Measurements from ENCODE around the gene ARMC5.
"Not testable (repeated sequence)": the region's sequence is repeated elsewhere in the genome, so short reads cannot be mapped to it uniquely, and the experiment has no call there.

Gene ARMC5

DNA sequence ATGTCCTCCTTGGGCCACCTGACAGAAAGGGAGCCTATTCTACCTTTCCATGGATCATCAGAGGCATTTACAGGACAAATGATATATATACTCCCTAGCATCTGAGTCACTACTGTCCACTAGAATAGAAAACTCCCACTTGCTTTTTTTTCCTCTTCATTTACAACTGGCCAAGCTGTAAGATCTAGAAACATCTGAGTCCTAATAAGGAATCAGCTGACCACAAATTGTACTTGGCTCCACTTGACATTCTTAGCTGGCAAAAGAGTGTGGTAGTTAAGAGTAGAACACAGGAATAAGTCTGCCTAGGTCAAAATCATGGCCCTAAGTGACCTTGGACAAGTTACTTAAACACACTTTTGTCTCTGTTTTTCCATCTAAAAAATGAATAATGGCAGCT lies 43.7 kb downstream of the ARMC5 start:
- no peak for DNase-seq

DNA sequence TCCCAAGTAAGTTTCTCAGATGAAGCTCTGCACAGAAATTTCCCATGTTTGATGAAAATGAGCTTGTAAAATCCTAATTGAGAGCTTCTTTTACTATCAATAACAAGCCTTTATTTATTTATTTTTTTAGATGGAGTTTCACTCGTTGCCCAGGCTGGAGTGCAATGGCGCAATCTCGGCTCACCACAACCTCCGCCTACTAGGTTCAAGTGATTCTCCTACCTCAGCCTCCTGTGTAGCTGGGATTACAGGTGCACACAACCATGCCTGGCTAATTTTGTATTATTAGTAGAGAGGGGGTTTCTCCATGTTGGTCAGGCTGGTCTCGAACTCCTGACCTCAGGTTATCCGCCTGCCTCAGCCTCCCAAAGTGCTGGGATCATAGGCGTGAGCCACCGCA lies 44.3 kb downstream of the ARMC5 start:
- DNase-seq, result not testable (repeated sequence)

DNA sequence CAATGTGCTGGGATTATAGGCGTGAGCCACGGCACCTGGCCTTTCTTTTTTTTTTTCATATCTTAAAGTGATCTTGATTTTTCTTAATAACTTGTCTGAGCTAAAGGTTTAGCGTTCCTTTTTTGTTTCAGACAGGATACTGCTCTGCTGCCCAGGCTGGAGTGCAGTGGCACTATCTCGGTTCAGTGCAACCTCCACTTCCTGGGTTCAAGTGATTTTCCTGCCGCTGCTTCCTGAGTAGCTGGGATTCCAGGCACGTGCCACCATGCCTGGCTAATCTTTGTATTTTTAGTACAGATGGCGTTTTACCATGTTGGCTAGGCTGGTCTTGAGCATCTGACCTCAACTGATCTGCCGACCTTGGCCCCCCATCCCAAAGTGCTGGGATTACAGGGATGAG lies 44.9 kb downstream of the ARMC5 start:
- DNase-seq, result no peak

DNA sequence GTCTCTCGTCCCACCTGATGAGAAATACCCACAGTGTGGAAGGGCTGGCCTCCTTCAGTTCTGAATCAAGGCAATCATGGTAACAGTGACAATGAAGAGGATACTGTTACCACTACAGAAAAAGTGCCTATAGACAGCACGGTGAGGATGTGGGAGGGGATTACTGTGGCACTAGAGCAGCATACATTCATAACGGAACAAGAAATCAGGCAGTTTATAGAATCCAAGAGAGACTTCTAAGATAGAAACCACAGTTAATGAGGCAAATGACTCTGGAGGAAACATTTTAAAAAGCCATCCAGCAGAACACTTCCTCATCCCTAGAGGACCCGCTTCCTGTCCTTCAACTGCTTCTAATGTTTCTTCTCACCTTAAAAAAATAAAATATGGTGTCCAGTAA lies 46.2 kb downstream of the ARMC5 start:
- DNase-seq, result no peak

DNA sequence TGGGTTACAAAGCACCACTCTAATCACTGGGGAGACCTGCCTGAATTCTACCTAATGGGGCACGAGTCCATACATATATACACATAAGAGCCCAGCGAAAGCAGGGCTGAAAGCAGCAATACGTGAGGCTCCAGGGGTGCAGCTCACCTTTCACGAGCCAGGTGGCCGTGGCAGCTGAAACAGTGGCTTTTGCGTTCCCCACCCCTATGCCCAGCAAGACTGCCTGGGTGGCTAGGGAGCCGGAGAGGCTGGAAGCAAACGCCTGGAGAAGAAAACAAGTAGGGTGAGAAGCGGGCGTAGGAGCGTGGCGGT lies 48.3 kb downstream of the ARMC5 start:
- DNase-seq, result no peak

DNA sequence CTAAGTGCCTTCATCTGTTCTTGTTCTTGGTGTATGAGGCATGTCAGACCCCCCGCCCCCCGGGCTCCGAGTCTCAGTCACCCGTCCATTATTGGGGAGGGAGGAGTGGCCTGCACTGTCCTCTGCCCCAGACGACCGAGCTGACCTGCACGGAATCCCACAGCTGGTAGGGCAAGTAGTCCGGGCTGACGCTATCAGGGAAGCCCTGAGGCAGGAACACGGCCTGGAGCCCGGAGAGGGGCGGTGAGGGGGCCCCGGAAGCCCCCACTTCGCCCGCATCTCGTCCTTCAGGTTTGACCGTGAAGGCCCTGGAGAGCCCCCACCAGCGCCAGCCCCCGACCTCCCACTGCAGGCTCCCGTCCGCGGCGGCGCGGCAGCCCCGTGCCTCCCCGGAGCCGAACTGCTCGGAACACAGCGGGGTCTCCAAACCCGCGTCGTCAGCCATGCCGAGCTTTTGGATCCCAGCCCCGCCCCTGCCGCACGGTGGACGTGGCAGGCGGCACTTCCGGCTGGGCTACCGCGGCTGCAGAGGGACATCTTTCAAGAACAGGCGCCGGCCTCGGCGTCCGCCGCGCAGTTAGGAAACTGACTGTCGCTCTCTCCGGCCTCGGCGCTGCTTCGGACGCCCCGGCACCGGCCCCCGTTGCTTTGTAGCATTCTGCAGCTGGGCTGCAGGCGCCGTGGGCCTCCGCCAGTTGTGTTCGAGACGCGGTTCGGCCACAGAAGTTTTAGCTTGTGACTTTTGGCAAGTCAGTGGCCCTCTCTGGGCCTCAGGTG lies 48.8 kb downstream of the ARMC5 start, which contains the start of gene RUSF1:
Gene RUSF1 (minus strand): TSS at position 463 of the 777 bp plus-strand sequence. CDS start 18 bp downstream, at position 445.
- peak; percentile 87 for DNase-seq

DNA sequence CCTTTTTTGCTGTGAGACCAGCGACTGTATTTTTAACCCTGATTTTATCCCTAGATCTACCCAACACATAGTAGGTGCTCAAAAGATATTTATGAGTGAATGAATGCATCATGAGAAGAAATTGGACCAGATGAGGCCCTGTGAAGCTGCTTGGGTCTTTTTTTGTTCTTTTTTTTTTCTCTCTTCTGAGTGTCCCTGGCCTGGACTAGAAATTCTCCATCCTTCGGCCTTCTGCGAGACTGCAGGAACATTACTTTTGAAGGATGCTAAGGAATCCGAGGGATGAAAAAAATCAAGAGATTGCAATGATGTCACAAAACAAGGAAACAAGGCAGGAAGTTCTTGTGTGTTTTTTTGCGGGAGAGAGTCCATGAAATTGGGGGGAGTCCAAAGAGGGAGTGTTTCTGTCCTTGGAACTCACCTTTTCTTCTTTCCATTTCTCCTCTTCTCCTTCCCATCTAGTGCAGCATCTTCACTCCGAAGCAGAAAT lies 49.5 kb downstream of the ARMC5 start:
- no peak for DNase-seq

DNA sequence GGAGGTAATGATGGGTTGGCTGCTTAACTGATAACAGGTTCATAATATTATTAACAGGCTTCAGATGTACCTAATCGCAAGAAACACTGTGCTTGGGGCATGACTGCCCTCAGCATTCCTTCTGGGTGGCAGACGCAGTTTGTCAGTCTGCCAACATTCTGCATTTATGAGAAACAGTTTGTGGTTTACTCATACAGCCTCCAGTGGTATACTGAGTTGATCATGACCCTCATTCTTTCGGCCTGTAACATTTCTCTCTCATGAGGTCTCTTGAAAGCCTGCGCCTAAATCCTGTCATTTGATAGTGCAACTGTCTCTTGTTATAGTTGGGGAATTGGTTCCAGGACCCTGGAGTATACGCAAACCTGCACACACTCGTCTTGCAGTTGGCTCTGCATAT lies 53.8 kb downstream of the ARMC5 start:
- no peak for DNase-seq

DNA sequence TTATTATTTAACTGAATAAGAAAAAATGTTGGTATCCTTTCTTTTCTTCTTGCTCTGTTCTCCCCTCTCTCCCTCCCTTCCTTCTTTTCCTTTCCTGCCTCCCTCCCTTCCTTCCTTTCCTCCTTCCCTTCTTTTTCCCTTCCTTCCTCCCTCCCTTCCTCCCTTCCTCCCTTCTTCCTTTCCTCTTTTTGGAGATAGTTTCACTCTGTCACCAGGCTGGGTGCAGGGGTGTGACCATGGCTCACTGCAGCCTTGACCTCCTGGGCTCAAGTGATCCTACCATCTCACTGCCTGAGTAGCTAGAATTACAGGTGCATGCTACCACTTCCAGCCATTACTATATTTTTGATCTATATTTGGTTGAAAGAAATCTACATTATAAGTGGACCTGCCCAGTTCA lies 54.6 kb downstream of the ARMC5 start:
- no peak for DNase-seq

Data from activated naive CD4-positive, alpha-beta T cell treated with anti-CD3 and anti-CD28 coated beads, Interleukin-2, amount 50 U/mL, for 16 hours (primary cell).